Measurements from ENCODE around the gene TXNL4A.

TXNL4A gene

DNA sequence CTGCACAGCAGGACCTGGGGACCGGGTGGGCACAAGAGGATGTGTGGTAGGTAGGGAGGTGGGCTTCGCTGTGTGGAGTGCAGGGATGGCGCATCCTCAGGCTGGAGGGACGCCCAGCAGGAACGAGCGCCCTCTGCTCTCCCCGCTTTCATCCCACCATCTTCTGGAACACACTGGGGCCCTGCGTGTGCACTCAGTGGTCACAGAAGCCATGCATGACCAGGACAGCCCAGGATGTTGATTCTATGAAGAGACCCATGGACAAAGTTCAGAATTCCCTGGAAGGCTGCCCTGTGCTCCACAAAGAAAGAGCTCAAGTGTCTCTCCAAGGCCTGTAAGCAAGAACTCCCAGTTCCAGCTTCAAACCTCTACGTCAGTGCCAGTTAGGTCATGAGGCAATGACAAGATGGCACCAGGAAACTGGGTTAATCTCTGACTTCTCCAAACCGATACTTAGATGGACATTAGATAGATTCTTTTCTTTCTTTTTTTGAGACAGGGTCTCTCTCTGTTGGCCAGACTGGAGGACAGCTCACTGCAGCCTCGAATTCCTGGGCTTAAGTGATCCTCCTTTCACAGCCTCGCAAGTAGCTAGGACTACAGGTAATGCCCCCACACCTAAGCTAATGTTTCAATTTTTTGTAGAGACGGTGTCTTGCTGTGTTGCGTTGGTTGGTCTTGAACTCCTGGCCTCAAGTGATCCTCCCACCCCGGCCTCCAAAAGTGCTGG is 40.3 kb downstream of the TXNL4A start:
- no peak for DNase-seq

DNA sequence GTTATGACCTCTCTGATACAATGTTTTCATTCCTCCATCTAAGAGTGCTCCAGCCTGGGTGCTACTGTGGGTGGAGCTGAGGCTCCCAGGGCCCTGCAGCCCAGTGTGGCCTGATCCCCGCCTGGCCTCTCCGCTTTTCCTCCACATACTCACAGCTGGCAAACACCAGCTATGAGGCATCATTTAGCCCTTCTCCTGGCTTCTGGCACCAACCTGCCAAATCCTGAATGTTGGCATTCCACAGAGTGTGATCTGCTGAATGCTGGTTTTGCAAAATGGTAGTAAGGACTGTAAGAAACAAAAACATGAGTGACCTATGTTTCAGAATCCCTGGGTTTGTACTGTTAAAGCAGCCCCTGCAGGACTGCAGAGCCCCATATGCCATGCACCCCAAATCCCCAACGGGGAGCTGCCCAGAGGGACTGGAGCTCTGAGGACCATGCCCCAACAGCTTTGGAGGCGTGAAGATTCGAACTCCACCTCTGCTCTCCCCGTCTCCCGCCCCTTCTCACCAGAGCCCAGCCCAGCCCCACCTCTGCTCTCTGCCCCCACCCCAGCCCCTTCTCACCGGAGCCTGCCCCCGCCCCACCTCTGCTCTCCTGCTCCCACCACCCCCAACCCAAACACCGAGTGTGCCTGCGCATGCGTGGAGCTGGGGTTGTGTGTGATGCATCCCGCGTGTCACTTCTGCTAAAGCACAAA is 41.2 kb downstream of the TXNL4A start:
- no peak for DNase-seq

DNA sequence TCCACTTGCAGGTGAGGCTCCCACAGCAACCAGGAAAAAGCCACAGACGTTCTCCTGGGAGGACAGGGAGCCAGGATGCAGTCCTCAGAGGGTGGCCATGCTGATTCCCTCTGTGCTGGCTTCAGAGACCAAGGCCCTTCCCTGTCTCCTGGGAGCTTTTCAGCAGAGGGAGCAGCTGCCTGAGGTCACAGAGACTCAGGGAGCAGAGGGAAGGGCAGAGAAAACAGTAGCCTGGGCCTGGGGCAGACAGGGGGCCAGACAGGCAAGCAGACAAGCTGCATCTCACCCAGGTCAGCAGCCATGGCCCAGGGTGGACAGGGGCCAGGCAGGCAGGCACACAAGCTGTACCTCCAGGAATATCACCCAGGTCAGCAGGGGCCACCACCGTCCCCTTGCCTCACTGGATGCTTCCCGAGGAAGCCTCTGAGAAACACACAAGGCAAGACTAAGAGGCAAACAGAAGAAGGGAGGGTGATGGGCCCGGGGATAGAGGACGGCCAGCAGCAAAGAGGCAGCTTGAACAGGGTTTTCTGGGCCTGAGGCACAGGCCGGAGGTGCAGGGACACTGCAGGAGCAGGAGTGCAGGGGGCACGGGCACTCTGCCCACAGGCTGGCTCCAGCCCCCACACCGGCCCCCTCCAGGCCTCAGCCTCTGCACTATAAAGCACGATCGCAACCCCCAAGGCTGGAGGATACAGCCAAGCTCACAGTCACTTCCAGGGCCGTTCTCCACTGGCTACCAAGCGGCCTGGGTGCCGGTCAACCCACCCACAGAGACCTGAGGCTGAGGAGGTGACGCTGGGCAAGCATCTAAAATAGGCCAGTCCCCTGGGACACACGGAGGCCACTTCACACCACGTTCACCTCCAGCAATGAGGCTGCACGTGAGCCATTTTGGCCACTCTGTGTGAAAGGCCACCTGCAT is 43.0 kb downstream of the TXNL4A start:
- DNase-seq: no peak

DNA sequence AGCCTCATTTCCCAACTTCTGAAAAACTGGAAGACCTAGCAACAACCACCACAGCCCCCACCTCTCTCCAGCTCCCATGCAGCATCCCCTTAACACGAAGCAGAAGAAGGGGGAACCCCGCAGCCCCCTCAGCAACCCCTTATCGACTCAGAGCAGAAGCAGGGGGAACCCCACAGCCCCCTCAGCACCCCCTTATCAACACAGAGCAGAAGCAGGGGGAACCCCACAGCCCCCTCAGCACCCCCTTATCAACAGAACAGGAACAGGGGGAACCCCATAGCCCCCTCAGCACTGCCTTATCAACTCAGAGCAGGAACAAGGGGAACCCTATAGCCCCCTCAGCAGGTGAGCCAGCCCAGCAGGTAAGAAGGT is 43.6 kb downstream of the TXNL4A start:
- DNase-seq: no peak

DNA sequence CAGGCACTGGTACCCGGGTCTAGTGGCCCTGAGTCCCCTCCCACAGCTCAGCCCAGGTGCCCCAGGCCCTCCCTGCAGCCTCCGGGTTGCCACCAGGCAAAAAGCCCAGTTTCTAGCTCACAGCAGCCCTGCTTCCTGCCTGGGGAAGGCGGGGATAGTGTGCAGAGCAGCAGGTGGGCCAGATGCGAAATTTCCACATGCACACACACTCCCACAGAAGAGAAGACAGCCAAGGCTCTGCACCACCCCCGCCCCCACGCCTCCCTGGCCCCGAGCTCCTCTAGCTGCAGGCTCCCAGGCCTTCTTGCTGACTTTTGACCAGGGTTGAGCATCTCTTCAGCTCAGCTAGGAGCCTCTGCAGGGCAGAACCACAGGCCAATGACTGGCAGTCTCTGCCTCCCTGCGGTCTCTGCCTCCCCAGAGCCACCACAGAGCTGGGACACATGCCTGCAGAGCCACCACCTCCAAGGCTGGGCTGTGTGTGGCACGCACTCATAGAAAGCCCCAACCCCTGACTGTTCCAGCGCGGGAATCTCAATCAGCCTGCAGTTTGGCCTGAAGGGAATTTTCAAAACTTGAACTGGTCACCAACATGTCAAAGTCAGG is 44.1 kb downstream of the TXNL4A start:
- DNase-seq: no peak

DNA sequence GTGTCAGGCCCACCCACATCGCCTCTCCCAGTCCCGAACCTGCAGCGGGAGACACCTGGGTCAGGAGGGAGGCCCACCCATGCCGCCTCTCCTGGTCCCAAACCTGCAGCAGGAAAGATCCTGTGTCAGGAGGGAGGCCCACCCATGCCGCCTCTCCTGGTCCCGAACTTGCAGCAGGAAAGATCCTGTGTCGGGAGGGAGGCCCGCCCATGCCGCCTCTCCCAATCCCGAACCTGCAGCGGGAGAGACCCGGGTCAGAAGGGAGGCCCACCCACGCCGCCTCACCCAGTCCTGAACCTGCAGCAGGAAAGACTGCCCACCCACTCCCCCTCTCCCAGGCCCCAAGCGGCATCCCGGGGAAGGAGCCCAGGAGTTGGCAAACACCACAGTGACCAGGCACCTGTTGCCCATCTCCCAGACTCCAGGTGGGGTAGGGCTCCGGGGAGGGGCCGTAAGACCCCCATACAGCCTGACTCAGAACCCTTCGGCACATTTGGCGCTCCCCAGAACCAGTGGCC is 44.7 kb downstream of the TXNL4A start:
- DNase-seq: no peak

DNA sequence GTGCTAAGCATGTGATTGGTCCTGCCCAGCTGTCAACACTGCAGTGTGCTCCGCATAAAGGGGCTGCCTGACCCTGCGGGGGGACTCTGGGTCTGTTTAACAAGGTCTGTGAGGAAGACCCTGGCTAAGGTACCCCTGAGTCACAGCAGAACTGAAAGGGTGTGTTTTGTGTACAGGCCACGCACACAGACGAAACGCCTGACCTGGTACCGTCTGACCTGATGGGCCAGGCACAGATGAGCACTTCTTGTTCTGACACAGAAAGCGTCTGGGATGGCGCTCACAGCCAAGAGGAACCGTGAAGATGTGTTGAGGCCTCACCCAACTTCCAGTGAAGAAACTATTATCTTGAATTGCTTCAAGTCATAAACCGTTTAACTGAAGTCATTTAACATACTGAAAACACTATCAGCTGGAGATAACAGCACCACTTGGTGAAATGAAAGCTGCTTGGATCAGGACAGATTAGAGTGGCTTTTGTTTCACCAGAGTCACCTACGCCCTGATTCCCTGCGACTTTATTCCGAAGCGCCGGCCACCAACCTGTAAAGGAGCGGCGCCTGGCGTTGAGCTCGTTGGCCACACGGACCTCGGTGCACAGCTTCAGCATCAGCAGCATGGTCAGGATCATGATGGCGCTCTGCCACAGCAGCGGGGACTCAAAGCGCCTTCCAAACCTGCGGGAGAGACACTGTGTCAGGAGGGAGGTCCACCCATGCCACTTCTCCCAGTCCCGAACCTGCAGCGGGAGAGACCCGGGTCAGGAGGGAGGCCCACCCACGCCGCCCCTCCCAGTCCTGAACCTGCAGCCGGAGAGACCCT is 45.4 kb downstream of the TXNL4A start:
- no peak for DNase-seq

DNA sequence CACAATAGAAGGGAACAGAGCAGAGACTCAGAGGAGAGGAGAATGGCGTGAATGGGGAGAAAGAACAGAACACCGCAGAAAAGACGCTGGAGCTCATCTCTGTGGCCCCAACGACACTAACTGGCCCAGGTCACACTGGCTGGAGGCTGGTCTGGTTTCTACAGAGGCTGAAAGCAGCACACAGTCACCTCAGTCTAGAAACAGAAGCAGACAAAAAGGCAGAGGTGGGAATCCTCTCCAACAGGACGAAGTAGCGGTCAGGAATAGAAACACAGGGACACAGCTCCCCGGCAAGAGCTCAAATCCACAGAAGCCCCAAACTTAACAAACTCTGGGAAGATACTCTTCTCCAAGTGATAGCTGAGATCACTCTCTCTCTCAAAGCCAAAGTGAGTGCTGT is 46.2 kb downstream of the TXNL4A start:
- no peak for DNase-seq

DNA sequence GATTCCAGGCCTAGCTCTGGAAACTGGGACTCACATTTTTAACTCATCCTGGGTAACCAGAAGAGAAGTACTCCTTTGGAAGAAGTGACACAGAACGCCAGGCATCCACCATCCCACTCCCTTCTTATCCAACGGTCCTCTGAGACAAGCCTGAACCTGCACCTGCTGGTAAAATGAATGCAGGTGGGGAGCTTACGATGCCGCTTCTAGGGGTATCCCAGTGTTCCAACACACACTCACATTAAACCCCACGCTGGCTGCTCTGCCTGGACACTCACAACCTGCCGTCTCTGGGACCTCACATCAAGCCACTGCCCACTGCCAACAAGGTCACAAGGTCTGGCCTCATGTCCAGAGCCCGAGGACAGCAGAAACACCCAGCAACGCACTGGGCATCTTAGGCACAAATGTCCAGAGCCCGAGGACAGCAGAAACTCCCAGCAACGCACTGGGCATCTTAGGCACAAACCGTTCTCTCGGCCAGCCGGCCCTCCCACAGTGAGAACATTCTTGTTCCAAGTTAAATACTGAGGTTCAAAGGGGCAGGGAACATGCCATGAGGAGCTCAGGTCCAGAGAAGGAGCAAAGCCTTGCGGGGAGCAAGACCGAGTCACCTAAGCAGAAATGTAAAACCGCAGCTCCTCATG is 46.8 kb downstream of the TXNL4A start:
- no peak for DNase-seq

DNA sequence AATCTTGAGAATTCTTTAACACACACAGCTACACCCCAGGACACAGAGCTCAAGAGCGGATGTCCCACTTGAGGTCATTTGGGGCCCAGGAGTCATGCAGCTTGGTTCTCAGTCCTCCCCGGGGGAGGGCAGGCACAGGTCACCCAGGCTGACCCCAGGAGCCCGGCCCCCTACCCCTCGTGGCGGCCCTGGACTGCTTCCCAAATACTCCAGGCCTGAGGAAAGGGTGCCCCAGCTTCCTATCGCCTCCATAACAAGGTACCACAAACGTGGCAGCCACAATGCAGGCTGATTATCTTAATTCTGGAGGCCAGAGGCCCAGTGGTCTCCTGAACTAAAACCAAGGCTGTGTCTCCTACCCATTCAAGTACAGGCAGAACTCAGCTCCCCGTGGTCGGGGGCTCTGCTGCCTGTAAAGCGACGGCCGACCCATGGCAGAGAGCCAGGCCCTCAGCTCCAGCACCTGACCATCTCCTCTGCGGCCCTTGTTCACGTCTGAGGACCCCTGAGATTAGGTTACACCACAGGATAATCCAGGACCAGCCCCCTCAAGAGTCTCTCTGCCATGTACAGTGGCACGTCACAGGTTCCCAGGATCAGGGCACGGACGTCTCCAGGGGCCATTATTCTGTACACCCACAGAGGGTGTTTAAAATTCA is 47.4 kb downstream of the TXNL4A start:
- no peak for DNase-seq

DNA sequence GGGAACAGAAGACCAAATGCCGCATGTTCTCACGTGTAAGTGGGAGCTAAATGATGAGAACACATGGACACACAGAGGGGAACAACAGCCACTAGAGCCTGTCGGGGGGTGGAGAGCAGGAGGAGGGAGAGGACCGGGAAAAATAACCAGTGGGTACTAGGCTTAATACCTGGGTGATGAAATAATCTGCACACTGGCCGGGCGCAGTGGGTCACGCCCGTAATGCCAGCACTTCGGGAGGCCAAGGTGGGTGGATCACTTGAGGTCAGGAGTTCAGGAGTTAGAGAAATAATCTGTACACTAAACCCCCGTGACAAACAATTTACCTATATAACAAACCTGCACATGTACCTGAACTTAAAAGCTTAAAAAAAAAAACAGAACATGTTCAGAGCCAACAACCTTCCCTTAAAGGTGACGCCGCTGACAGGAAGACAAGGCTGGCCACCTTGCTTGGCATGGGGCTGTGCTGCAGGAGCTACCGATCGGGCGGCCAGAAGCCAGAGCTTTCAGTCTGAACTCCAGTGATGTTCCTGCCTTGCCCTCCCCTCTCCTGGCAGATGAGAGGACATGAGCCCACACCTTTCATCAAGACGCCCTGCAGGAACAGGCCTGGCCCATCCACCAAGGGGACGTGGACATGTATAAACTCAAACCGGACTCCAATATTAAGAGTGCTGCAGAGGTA is 48.1 kb downstream of the TXNL4A start:
- DNase-seq: no peak

DNA sequence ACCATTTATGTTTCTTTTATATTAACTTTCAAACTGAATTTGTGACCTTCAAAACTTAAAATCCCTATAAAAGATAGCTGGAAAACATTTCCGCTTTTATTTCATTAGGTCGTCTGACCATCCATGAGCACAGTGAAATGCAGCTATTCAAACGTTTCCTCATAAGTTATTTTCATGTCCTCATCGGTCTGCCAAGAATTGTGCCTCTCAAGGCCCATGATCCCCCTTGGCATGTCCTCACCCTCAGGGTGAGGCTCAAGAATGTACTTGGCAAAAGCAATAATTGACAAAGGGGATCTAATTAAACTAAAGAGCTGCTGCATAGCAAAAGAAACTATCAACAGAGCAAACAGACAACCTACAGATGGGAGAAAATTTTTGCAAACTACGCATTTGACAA is 49.3 kb downstream of the TXNL4A start:
- no peak for DNase-seq

DNA sequence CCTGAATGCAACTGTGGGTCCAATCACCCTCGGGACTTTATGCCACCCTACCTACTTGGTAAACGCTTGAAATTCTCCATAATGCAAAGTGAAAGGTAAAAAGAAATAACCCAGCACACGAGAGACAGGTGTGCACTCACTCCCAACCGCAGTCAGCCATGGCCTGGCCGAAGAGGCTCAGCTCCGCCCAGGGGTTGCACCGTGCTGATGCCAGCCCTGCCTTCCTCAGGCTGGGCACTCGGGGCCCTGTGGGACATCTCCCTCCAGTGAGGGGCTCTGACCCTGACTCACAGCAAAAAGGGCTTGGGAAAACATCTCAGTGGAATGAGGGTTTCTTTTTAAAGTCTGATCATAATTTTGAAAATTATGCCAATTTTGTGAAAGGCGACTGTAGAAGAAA is 50.2 kb downstream of the TXNL4A start:
- no peak for DNase-seq

DNA sequence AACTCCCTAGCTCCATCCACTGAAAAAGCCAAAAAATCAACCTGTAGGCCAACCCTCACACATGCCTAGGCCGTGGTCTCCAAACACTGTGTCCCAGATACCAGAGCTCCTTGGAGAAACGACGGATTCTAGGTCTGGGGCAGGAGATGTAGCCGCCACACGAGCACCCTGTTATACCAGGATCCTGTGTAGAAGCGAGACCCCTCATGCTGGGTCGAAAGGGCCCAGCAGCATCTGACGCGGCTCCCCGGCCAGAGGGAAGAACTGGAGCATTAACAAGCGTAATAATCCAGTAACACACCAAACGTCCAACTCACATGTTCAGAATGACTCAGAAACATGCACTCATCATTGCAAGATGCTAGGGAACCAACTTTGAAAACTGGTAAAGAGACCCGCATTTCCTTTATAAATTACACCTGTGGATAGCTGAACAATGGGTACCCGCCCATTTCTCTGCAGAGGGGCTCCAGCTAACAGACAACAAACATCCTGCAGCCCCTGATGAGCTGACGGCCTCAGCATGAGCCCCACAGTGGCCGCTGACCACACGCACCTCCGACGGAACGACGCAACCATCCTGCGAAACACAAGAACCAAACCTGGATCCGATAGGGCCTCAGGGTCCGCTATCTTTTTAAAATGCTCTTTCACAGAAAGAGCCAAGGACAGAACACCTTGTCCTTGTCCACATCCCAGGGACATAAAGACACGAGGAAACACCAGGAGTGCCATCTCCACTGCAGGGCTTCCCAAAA is 51.1 kb downstream of the TXNL4A start:
- DNase-seq: no peak

DNA sequence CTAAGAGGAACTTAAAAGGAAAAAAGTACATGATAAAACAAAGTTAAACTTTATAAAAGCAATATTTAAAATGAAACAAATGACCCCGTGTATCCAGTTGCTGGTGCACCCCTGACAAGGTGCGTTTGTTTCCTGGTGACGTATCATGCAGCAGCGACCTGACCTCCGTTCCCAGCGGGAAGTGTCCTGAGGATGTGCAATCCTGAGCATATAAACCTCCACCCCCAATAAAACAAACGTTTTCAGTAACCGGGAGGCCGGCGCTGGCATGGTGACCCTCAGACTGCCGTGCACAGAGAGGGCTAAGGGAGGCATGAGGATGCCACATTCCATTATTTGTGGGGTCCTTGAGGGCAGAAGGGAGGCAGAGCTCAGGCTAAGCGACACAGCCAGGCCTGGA is 51.7 kb downstream of the TXNL4A start:
- DNase-seq: no peak

DNA sequence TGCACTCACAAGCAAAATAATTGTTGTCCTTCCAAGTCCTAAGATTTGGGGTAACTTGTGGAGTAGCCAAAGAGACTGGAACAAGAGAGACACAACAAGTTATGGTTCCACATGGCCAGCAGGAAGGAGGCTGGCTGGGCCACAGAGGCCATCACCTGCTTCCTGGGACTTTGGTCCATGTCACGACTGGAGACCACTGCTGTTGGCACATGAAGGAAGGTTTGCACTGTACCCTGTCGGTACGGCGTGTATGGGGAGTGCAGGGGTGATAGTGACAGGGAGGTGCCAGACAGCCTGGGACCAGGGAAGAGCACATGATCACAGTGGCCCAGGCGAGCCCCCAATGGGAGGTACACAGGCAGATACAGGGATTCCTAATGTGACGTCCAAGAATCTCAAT is 52.4 kb downstream of the TXNL4A start:
- DNase-seq: no peak

DNA sequence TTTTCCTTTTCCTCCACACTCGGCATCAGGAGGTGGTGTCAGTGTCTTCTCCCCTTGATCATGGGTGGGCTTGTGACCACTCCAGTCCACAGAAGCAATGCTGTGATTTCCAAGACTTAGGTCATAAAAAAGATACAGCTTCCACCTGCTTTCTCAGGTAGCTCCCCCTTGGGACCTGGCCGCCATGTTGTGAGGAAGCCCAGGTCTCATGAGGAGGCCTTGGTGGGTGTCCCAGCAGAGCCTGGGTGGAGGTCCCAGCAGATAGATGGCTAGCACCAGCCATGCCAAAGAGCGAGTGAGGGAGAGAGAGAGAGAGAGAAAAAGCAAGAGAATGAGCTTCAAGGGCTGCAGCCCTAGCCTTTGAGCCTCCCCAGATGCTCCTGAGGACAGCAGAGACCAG is 52.9 kb downstream of the TXNL4A start:
- no peak for DNase-seq

DNA sequence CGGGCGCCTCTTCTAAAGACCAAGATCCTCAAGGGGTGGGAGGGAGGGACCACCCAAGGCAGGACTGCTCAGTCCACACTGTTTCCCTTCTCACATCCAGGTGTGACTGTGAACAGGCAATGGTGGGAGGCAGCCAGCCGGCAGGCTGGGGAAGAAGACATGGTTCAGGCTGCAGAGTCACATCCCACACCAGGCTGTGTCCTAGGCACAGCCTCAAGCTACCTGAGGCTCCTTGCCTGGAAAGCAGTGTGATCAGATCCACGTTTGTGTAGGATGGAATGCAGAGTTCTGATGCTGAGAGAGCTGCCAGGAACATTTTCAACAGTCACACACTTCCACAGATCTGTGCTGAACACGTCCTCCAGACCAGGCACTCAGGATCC is 53.3 kb downstream of the TXNL4A start:
- DNase-seq: no peak

DNA sequence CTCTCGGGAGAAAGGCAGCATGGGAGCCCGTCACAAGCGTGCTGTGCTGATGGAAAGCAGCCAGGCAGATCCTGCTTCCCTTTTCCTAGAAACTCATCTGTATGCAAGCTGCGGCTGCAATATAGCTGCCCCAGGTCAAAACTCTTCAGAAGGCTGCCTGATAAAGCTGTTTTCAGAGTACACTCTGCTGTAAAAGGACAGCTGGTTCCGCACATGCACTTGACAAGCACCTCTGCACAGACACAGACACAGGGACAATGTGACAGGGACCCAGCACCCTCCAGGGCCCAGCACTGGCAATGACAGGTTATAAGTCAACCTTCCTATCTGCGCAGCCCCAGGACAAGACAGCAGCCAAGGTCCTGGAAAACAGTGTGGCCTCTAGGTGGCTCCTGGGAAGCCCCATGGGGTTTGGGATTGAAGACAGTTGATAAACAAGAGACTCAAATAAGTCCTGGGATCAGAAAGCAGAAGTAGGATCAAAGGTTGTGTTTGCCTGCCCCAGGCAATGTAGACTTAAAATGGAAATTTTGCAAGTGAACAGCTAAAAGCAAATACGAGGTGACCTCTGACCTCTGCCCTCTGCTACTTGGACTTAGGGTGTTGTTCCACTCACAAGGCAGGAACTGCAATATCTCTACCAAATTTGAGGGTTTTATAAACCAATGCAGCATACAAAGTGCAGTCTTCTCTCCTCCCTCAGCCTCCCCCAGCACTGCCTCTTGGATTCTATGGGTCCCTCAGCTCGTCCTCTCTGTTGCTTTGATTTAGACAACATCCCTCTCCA is 53.9 kb downstream of the TXNL4A start:
- DNase-seq: no peak
